ENCODE data around the gene TGFA.

The TGFA gene

DNA sequence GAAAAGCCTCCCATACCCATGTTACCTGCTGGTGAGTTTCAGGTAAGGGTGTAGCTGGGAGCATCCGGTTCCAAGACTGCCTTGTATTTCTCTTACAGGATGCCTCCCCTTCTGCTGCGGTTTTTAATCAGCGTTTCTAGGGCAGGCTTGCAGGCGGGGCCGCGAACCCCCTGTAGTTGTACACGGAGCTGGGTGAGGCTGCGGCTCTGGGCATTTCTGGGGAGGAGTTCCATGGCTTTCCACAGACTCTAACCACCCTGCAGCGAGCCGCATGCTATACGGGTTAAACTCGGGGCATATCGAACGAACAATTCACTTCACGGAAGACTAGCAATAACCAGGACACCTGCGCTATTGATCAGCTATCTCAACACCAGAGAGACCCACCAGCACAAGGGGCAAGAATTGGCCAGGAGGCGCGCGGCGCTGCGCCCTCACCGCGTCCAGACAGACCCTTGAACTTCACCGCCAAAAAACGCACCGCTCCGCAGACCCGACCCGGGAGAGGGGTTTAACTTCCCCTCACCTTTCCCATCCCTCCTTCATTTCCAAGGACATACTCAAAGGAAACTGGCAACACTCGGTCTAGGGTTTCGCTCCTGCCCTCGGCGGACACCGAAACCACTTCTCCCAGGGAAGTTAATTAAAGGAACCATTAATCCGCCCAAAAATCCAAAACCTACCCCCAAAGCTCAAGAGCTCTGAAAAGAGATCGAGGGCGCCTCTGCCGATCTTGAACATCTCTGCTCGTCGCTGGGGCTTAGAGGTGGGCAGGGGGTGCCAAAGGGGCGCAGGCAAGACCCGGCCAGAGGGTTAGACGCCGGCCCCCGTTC lies 909 bp downstream of the TGFA start:
- DNase-seq, result peak; percentile 47

DNA sequence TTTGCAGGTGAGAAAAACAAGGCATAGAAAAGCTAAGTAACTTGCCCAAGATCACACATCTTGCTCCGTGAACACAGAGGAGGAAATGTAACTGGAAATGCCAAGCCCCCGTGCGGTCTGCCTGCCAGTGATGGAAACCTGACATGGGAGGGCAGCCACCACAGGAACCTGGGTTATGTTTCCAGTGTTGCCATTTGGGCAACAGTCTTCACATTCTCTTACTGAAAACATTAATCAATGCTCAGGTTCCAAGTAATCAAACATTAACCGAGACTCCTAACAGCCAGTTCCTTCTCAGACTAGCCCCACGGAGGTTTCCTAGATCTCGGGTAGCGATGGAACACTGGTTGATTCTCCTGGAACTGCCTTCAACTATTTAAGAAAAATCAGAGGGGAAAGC lies 2.5 kb downstream of the TGFA start:
- no peak for DNase-seq

DNA sequence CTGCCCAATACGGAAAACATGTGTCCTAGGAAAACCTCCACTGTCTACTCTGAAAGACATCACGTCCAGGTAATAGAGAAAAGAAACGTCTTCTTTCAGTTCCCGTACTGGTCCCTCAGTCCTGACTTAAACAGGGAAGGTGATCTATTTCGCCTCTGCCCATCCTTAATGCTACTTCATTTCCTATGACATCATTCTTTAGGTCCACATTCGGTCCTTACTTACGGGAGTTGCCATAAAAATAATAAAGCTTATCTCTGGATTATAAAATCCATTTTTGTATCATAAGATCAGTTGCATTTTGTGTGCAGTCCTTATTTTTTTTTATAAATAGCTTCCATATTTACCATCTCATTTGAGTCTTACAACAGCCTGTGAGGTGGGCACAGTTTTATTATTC lies 3.7 kb downstream of the TGFA start:
- no peak for DNase-seq

GRCh38 chr2:70549064-70549710 lies 4.4 kb downstream of the TGFA start:
- no peak for DNase-seq

- DNase-seq, result no peak
These were observed 5.4 kb downstream of the TGFA start for GRCh38 chr2:70548233-70548632.

DNA sequence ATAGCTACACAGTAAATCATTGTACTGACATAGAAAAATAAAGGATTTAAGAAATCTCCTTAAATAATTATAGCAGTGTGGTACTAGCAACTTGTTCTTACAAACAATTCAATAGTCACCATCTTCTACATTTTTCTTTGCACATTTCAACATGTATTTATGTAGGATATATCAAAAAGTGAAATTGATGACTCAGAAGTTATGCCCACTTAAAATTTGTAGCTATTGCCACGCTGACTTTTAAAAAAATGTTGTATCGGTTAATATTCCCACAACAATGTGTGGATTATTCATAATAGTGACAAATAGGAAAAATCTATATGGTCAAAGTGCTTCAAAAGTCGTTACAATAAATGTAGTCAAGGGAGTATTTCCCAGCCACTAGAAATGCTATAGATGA lies 6.7 kb downstream of the TGFA start:
- DNase-seq, result no peak

GRCh38 chr2:70546376-70546775 lies 7.2 kb downstream of the TGFA start:
- DNase-seq, result no peak

DNA sequence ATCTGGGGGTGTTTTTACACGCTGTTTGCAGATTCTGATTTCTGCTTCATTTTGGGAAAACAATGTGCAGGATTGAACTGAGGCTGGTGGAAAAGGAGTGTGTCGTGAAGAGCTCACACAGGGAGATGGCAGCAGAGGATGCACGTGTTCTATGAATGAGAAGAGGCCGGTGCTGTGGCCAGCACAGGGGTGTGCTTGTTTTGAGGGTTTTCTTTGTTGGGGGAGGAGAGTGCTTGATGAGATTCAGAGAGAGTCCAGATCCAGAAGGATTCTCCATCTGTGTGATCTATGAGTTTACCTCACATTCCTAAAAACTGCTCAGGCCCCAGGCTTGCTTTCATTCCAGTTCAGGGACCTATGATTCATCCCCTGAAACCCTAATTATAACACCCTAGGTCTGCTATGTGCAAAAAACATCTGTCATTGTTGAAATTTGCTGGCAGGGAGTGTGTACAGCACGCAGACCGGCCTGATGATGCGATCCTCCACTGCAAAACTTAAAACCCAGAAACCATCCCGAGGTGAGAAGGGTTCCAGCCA lies 12.1 kb downstream of the TGFA start:
- no peak for DNase-seq

DNA sequence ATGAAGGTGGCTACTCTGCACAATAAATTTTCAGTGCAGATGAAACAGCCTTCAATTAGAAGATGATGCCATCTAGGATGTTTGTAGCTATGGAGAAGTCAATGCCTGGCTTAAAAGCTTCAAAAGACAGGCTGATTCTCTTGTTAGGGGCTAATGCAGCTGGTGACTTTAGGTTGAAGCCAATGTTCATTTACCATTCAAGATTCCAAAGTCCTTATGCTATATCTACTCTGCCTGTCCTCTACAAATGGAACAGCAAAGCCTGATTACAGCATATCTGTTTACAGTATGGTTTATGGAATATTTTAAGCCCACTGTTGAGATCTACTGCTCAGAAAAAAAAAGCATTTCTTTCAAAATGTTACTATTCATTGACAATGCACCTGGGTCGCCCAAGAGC lies 15.8 kb downstream of the TGFA start:
- no peak for DNase-seq

DNA sequence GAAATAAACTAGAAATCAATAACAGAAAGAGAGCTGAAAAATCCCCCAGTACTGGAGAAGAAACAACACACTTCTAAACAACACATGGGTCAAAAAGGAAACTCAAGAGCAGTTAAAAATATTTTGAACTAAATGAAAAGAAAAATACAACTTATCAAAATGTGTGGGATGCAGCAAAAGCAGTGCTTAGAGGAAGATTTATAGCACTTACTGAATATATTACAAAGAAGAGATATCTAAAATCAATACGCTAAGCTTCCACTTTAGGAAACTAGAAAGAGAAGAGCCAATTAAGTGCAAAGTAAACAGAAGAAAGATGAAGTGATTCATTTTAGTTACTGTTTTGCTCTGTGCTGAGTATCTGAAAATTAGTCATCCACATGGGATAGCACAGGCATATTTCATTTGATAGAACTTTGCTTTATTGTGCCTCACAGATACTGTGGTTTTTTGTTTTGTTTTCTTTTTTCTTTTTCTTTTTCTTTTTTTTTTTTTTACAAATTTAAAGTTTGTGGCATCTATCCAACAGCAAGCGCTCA lies 17.0 kb downstream of the TGFA start:
- no peak for DNase-seq

DNA sequence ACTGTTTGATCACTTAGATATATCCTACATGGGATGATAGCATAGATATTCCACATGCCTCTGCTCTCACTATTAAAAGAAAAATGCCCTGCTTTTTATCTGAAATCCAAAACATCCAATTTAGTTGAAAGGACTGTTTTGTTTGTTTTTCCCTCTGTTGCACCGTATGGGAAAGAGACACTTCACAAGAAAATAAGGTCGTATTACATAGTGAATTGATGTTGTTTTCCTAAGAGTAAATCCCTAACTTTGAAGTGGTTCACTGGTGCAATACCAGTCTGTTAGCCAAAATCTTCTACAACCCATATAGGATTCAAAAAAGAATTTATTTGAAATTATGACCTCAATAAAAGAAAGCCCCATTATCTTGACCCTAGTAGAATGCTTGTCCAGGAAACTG lies 18.1 kb downstream of the TGFA start:
- DNase-seq, result no peak

- no peak for DNase-seq
These were observed 19.3 kb downstream of the TGFA start for GRCh38 chr2:70534183-70534836.

DNA sequence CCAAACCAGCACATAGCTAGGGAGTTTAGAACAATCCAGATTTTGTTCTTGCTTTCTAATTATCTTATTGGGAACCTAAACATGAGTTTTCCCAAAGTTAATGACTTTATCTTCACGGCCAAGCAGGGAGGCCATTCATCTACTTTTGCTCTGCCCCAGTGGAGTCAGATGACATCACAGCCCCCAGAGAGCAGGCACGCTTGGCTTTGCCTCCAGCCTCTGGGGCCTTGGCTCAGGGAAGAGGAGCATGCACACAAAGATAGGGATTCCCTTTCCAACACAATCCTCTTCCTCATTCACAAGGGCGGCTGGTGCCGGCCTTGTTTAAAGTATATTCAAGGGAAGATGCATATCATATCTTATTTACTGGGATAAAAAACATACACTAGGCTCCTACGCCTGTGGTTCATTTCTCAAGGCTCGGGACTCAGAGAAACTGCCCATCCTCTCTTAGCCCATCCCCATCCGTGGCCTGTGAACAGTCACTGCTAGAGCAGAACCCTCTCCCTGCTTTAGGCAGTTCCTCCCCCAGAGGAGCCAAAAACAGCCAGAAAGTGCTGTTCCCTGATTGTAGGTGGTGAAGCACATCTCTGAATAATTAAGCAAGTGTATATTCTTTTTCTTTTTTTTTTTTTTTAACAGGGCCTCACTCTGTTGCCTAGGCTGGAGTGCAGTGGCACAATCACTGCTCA lies 21.2 kb downstream of the TGFA start:
- DNase-seq, result no peak

GRCh38 chr2:70531419-70532086 lies 22.1 kb downstream of the TGFA start:
- DNase-seq, result no peak

GRCh38 chr2:70529610-70530009 lies 24.0 kb downstream of the TGFA start:
- no peak for DNase-seq

GRCh38 chr2:70528929-70529328 lies 24.7 kb downstream of the TGFA start:
- DNase-seq, result no peak

GRCh38 chr2:70528276-70528675 lies 25.4 kb downstream of the TGFA start:
- no peak for DNase-seq

DNA sequence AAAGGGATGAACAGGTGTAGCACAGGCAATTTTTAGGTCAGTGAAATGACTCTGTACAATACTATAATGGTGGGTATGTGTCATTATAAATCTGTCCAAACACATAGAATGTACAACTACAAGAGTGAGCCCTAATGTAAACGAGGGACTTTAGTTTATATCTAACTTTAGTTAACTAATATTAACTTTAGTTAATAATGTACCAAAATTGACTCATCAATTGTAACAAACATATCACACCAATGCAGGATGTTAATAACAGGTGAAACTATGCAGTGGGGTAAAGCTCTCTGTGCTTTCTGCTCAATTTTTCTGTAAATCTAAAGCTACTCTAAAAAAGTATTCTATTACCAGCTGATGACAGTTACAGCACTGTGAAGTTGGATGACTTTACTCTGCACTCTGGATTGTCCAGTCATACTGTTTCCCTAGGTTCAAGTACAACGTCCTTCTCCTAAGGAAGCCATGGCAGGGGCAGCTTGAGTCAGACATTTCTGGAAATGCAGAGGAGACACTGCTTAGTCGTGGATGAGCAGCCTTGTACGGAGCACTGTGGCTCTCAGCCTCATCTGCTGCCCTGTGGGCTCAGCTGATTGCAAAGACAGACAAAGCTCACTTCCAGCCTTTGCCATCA lies 26.1 kb downstream of the TGFA start:
- DNase-seq, result no peak

DNA sequence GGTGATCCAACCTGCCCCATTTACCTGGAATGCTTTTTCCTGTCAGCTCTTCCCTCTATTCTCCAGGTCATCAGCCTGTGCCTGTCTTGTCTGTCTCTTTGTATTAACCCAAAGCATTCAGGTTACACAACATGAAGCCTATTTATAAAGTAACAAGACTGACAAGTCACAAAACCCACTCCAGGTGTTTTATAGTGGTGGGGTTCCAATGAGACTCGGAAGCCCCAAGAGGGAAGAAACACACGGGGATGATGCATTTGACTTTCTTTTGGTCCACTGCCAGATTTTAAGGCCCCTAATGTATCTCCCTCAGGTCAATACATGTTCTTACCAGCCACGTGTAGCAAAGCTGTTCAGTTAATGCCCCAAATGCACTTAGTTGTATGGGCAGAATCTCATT lies 27.5 kb downstream of the TGFA start:
- no peak for DNase-seq

GRCh38 chr2:70525032-70525431 lies 28.6 kb downstream of the TGFA start:
- DNase-seq, result no peak

Measured in eye (tissue), 1 donor.